Esophagus squamous epithelium (tissue), 4 donors: ENCODE results near the gene CEACAM21.

Experiments used
- POLR2A ChIP-seq, 4 donors: fragments of 450-650 bp; IDR thresholded peaks; one replicate each; pipeline ENCODE4 v1.6.1; 2017; ENCODE audit warnings: antibody characterized with exemption in 4 of 4, mild to moderate bottlenecking in 4 of 4, moderate library complexity in 3 of 4
- TF ChIP-seq, protein P1 (sequence below), 6 experiments: fragments of 450-650 bp in 4 of 6; fragments of 200-600 bp in 2 of 6; sonication (generic) in 2 of 6; IDR thresholded peaks; one replicate each; pipeline ENCODE4 v1.5.1; 2016 to 2019; ENCODE audit warnings: antibody characterized with exemption in 6 of 6, mild to moderate bottlenecking in 4 of 6, moderate library complexity in 4 of 6

DNA sequence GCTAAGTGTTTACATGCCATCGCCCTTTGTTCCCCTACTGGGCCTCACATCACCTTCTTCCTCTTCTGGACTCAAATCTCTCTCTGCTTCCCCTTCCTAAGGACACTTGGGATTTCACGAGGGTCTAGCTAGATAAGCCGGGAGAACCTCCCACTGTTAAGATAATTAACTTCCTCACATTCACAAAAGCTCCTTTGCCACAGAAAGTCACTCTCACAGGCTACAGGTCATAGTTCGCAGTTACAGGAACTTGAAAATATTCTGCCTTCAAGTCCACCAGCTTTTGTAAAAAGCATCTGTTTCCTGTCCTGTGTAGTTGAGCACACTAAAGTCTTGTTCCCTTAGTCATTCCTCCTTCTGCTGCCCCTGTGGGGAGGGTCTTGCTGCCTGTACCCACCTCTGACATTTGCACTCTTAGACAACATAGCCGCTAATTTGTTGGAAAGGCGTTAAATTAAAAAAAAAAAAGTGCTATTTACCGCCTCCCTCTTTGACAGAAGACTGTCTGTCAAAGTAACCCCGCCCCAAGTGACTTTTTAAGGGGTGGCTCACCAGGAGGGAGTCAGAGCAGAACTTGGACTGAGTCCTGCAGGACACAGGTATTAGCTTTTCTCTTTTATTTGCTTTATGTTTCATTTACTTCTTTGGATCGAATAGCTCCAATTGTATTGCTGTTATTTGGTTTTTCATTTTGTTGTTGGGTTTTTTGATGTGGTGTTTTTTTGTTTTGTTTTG, 26.8 kb upstream of the CEACAM21 start:
- TF ChIP-seq, protein P1, sequence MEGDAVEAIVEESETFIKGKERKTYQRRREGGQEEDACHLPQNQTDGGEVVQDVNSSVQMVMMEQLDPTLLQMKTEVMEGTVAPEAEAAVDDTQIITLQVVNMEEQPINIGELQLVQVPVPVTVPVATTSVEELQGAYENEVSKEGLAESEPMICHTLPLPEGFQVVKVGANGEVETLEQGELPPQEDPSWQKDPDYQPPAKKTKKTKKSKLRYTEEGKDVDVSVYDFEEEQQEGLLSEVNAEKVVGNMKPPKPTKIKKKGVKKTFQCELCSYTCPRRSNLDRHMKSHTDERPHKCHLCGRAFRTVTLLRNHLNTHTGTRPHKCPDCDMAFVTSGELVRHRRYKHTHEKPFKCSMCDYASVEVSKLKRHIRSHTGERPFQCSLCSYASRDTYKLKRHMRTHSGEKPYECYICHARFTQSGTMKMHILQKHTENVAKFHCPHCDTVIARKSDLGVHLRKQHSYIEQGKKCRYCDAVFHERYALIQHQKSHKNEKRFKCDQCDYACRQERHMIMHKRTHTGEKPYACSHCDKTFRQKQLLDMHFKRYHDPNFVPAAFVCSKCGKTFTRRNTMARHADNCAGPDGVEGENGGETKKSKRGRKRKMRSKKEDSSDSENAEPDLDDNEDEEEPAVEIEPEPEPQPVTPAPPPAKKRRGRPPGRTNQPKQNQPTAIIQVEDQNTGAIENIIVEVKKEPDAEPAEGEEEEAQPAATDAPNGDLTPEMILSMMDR (IDR thresholded peaks at IDR 0.05) = no peak
- TF ChIP-seq POLR2A (IDR thresholded peaks at IDR 0.05) = peak in 3 of 4 donors; percentile 30 to 81 (median 44)
